Measurements from ENCODE around the gene KIAA0513. TPM values are rescaled to one million over a fixed set of nuclear protein-coding genes. Genes with fewer than 3 reads are reported as not detected.

Gene KIAA0513
- polyA plus RNA-seq, 1 donor (not counting 4 experiments of a cell fraction or from before 2014, with no cell fraction given): 3.3 TPM

- Histone ChIP-seq H3K4me3 (ENCODE audit: control insufficient read depth in 2 of 3, extremely low read depth in 1 of 3, insufficient read depth in 2 of 3, low read depth in 1 of 3, low read length in 3 of 3) (no peak overlapping the region), H3K36me3 (ENCODE audit: control insufficient read depth in 2 of 2, extremely low read depth in 1 of 2, insufficient read depth in 2 of 2, low read length in 2 of 2) (no peaks in the 10 kb centered on the region), H3K9me1 (ENCODE audit: control insufficient read depth, extremely low read depth, insufficient read depth, low read length) (no peaks in the 10 kb centered on the region), H3K79me2 (ENCODE audit: control insufficient read depth, insufficient read depth, low read length) (no peaks in the 10 kb centered on the region), H3K27me3 (ENCODE audit: control insufficient read depth, extremely low read depth, insufficient read depth, low read length) (peaks cover 6% of the 10 kb centered on the region), H3K9ac (ENCODE audit: control insufficient read depth, extremely low read depth, insufficient read depth, low read length) (no peak overlapping the region), H2AFZ (ENCODE audit: control insufficient read depth, low read length) (no peak overlapping the region), H3K9me3 (ENCODE audit: control insufficient read depth, low read depth, low read length) (no peaks in the 10 kb centered on the region), H3K4me1 (ENCODE audit: control insufficient read depth, extremely low read depth, insufficient read depth, low read length) (peaks cover 2% of the 10 kb centered on the region), H3K27ac (ENCODE audit: control insufficient read depth, insufficient read depth, low read length) (no peak overlapping the region), H4K20me1 (ENCODE audit: control insufficient read depth, extremely low read depth, insufficient read depth, low read length) (no peaks in the 10 kb centered on the region), H3K4me2 (ENCODE audit: control insufficient read depth, extremely low read depth, insufficient read depth, low read depth, low read length) (no peak overlapping the region)
- dilution Hi-C loops (cut with MboI; ENCODE audit: extremely low pct_ligation_motif_present, low sequenced_read_pairs): no loop called here
- no peak for FAIRE-seq
- DNase-seq (ENCODE audit: low read depth, low spot score): no peak
- no peak for TF ChIP-seq CTCF (optimal IDR thresholded peaks at IDR 0.05 in 1 of 3, IDR thresholded peaks at IDR 0.05 in 1 of 3, conservative IDR thresholded peaks at IDR 0.05 in 1 of 3; ENCODE audit: extremely low read depth in 1 of 3, insufficient read depth in 2 of 3, low read length in 3 of 3)
- no peak for TF ChIP-seq EZH2 (IDR thresholded peaks at IDR 0.05; ENCODE audit: low read length)
Measured at GRCh38 chr16:85090181-85090580, 62.6 kb downstream of the KIAA0513 start.

GRCh38 chr16:85090873-85091521 lies 63.4 kb downstream of the KIAA0513 start:
- H3K27ac ChIP-seq (ENCODE audit: control insufficient read depth, insufficient read depth, low read length): no peak overlapping the region
- H2AFZ ChIP-seq (ENCODE audit: control insufficient read depth, low read length): no peak overlapping the region

More at GRCh38 chr16:85090873-85091521, 63.4 kb downstream of the KIAA0513 start:
- Histone ChIP-seq H3K4me2 (ENCODE audit: control insufficient read depth, extremely low read depth, insufficient read depth, low read depth, low read length) (no peak overlapping the region), H3K9me1 (ENCODE audit: control insufficient read depth, extremely low read depth, insufficient read depth, low read length) (no peaks in the 10 kb centered on the region), H3K79me2 (ENCODE audit: control insufficient read depth, insufficient read depth, low read length) (no peaks in the 10 kb centered on the region), H3K27me3 (ENCODE audit: control insufficient read depth, extremely low read depth, insufficient read depth, low read length) (peaks cover 6% of the 10 kb centered on the region), H3K9me3 (ENCODE audit: control insufficient read depth, low read depth, low read length) (no peaks in the 10 kb centered on the region), H4K20me1 (ENCODE audit: control insufficient read depth, extremely low read depth, insufficient read depth, low read length) (no peaks in the 10 kb centered on the region), H3K4me1 (ENCODE audit: control insufficient read depth, extremely low read depth, insufficient read depth, low read length) (peaks cover 3% of the 10 kb centered on the region), H3K4me3 (ENCODE audit: control insufficient read depth in 2 of 3, extremely low read depth in 1 of 3, insufficient read depth in 2 of 3, low read depth in 1 of 3, low read length in 3 of 3) (no peak overlapping the region), H3K36me3 (ENCODE audit: control insufficient read depth in 2 of 2, extremely low read depth in 1 of 2, insufficient read depth in 2 of 2, low read length in 2 of 2) (no peaks in the 10 kb centered on the region), H3K9ac (ENCODE audit: control insufficient read depth, extremely low read depth, insufficient read depth, low read length) (no peak overlapping the region)
- dilution Hi-C loops (cut with MboI; ENCODE audit: extremely low pct_ligation_motif_present, low sequenced_read_pairs): no loop called here
- no peak for FAIRE-seq
- no peak for DNase-seq (ENCODE audit: low read depth, low spot score)
- no peak for TF ChIP-seq CTCF (optimal IDR thresholded peaks at IDR 0.05 in 1 of 3, IDR thresholded peaks at IDR 0.05 in 1 of 3, conservative IDR thresholded peaks at IDR 0.05 in 1 of 3; ENCODE audit: extremely low read depth in 1 of 3, insufficient read depth in 2 of 3, low read length in 3 of 3)
- no peak for TF ChIP-seq EZH2 (IDR thresholded peaks at IDR 0.05; ENCODE audit: low read length)
